NCI-H524 treated with DMSO at 0.1 percent for 48 hours (cell line): ENCODE measurements around the gene TBX10.
"Not testable (repeated sequence)": the region's sequence is repeated elsewhere in the genome, so short reads cannot be mapped to it uniquely, and the experiment has no call there.

Experiments used
- DNase-seq: peaks from one replicate; lab custom pipeline; 2025; lab: John Stamatoyannopoulos, UW

TBX10 gene

DNA sequence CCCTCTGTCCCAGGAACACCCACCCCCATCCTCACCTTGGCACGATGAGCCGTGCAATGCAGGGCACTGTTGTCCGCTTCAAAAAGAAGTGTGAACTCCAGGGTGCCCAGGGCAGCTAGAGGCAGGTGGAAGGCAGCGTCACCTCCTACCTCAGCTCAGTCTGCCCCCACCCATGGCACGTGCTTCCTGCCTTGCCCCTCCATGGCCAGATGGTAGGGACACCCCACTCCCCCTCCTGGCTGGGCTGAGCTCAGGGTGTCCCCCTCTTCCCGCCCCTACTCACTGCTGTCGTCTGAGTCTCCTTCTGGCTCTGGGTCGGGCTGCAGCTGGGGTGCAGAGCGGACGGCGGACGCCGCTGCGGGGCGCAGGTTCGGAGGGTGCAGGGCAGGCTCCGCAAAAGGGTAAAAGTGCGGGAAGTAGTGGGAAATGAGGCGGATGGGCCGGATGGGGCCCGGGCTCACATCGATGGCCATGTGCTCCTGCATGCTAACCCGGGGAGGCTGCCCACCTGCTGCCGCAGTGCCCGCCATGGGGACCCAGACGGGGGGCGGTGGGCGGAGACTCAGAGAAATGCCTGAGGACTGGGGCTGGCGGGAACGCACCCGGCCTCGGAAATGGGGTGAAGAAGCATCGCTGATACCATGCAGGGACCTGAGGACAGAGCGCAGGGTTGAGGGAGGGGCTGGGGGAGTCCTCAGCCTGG lies 23.7 kb downstream of the TBX10 start:
- DNase-seq: no peak

DNA sequence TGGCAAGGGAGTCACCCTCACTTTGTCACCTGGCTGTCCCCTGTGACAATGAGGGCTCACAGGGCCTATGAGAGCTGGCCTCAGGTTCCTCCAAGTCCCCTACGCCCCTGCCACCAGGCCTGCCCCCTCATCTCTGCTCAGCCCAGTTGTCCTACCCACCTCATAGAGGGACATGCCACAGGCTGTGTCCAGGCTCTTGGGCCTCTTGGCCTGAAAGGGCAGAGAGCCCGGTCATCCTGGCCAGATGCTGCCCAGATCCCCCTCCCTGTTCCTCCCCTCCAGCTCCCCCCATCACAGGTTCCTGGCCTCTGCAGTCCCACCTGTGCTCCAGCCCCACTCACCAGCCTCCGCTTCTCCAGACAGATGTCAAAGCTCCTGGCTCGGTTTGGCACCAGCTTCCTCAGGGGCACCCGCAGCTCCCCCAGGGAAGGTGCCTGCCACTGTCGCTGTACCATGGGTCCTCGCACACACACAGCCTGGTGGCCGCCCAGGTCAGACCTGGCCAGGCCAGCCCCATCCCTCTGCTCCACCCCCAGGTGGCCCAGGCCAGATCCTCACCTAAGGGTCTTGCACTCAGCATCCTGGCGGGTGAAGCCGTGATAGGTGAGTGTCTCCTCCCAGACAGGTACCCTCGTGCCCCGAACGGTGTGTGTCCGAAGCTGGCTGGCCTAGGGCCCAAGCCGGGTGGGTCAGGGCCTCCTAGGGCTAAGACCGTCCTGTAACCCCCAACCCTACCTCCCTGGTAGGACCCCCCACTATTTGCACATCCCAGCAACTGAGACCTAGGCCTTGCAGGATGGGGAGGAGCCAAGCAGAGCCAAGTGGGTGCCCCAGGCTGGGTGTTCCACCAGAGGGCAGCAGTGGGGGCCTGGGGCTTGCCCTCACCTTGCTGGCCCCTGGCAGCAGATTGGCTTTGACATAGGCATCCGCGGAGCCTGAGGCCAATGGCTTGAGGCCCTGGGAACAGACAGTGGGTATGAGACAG lies 24.5 kb downstream of the TBX10 start:
- no peak for DNase-seq

GRCh38 chr11:67613960-67614715 lies 25.4 kb downstream of the TBX10 start:
- DNase-seq: no peak

DNA sequence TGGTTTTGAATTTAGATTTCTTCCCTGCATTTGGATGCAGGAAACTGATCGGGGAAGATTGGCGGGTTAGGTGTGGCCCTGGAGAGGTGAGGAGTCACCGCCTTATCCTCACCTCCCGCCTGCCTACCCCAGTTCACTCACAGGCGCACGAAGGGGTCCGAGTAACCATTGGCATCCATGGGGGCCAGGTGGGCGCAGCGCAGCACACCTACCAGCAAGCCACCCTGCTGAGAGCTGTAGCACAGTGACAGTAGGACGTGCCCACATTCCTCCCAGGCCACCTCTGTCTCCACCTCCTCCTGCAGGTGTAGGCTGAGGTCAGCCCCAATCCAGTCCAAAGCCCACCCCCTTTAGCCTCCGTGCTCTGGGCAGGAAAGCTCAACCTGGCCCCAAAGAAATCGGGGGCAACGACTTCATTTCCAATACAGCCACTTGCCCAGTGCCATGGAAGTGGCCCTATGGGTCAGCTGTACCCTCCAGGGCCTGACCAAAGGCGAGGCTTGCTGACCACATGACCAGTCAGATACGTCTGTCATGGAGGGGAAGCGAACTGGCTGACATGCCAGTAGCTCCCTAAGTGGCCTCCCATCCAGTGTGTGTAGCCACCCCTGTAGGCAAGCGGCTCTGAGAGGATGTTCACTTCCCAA lies 26.1 kb downstream of the TBX10 start:
- DNase-seq: no peak

GRCh38 chr11:67612751-67613150 lies 26.8 kb downstream of the TBX10 start:
- DNase-seq: no peak

DNA sequence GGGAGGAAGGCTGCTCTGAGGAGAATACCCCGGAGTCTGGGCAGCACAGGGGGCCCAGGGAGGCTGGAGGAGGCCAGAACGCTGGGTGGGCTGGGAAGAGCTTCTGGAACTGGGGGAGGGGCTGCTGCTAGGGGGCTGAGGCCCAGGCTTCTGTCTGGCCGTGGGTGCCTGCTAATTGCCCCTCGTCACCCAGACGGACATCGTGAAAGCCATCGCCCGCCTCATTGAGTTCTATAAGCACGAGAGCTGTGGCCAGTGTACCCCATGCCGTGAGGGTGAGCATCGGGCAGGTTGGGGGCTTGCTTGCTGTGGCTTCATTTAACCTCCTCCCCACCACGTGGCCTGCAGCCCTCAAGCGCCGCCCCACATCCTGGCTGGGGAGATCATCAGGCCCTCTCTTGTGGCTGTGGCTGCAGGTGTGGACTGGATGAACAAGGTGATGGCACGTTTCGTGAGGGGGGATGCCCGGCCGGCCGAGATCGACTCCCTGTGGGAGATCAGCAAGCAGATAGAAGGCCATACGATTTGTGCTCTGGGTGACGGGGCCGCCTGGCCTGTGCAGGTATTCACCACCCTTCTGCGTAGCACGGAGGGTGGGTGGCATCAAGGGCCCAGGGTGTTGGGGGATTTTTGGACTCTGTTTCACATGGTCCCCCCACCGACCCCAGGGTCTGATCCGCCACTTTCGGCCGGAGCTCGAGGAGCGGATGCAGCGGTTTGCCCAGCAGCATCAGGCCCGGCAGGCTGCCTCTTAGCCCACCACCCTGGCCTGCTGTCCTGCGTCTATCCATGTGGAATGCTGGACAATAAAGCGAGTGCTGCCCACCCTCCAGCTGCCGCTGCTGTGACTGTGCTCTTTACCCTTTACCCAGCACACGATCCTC lies 27.6 kb downstream of the TBX10 start:
- no peak for DNase-seq

DNA sequence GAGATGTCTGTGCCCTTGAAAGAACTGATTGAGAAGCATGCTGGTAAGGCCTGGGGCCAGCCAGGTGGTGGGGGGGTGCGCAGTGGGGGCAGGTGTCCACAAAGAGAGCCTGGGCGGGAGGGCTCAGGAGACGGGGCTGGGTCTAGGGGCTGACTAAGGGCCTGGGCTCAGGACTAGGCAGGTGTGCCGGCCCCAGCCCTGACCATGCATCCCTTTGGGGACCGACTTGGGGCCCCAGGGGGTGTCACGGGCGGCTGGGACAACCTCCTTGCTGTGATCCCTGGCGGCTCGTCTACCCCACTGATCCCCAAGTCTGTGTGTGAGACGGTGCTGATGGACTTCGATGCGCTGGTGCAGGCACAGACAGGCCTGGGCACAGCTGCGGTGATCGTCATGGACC lies 28.4 kb downstream of the TBX10 start:
- no peak for DNase-seq

DNA sequence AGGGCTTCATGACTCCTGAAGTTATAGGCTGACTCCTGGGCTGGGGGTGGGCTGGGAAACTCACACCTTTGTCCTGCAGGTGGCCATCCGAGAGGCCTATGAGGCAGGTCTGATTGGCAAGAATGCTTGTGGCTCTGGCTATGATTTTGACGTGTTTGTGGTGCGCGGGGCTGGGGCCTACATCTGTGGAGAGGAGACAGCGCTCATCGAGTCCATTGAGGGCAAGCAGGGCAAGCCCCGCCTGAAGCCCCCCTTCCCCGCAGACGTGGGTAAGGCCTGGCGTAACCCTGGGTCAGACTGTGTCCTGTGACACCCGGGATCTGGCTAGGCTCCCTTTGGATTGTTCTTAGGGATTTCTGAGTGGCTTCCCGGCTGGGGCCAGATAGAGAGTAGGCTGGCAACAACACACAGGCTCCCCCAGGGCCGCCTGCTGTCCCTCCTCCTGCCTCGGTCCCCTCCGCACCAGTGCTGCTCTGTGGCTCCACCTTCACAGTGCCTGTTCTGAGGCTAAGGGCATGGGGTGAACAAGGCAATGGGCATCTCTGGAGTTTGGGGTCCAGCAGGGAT lies 29.2 kb downstream of the TBX10 start:
- DNase-seq: no peak

DNA sequence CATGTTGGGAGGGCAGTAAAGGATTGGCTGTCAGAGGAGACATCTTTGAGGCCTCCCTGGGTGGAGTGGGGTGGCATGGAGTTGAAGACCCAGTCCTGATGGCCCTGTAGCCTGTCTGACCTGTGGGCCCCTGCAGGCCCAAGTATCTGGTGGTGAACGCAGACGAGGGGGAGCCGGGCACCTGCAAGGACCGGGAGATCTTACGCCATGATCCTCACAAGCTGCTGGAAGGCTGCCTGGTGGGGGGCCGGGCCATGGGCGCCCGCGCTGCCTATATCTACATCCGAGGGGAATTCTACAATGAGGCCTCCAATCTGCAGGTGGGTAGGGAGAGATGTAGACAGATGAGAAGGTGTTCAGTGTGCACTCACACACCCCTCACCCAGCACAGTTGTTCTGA lies 30.2 kb downstream of the TBX10 start:
- DNase-seq: no peak

- DNase-seq: no peak
These were observed 31.1 kb downstream of the TBX10 start for GRCh38 chr11:67608486-67608885.

GRCh38 chr11:67607507-67607906 lies 32.1 kb downstream of the TBX10 start:
- no peak for DNase-seq

DNA sequence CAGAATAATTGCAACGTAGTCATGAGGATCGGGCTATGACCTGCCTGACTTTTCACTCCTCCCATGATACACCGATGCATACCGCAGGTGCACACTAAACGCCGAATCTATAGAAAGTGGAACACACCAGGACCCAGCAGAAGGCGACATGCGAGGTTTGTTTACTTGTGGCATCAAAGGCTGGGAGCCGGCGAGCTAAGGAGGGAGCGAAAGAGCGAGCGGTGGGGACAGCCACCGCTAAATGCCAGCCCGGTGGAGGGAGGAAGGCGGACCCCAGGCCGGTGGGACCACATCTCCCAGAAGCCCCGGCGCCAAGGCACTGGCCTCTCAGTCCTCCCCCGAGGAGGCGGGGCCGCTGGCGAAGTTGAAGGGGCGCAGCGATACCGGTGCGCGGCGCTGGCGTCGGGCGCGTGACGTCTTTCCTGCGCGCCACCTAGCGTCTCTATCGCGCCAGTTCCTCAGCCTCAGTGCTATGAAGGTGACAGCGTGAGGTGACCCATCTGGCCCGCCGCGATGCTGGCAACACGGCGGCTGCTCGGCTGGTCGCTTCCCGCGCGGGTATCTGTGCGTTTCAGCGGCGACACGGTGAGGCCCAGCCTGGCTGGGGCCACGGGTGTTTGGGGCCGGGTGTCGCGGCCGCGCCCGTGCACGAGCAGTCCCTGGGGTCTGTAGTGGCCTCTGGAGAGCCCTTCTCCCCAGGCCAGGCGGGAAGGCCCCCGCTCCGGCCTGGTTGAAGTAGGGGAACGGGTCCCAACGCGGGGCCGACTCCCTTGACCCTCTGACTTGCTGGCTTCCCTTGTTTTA lies 32.9 kb downstream of the TBX10 start, which contains the start of gene NDUFV1:
TSS of gene NDUFV1 (plus strand) at position 445 of the 804 bp plus-strand sequence. CDS start at position 514, 69 bp downstream.
- DNase-seq: peak; percentile 53

DNA sequence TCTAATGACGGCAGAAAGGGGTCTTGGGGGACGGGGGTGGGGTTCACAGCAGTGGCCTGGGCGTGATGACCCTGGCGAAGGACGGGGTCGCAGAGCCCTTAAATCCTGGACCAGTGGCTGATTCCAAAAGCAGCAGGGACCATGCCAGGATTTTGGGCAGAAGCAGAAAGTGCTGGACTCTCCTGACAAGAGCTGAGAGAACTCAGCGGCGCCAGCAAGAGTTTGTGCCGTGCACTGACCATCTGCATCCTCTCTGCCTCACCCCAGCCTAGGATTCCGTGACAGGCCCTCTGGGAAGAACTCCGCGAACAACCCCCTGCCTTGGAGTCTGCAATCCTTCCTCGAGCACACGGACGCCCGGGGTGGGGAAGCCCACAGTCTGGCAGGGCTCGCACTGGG lies 33.5 kb downstream of the TBX10 start:
- DNase-seq: no peak

GRCh38 chr11:67605231-67606011 lies 34.1 kb downstream of the TBX10 start:
- peak; percentile 46 for DNase-seq

GRCh38 chr11:67604815-67605214 lies 34.7 kb downstream of the TBX10 start:
- DNase-seq: peak; percentile 46

DNA sequence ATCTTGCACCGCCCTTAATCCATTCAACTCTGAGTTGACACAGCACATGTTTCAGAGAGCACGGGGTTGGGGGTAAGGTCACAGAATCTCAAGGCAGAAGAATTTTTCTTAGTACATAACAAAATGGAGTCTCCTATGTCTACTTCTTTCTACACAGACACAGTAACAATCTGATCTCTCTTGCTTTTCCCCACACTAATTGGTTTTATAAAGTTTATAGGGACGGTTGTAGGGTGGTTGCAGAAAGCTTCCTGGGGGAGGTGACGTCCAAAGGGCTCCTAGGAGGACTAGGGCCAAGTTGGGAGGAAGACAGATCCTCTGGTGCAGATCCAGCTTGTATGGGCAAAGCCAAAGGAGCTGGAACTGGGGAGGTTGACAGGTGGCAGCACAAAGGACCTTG lies 35.4 kb downstream of the TBX10 start:
- DNase-seq: not testable (repeated sequence)

- no peak for DNase-seq
These were observed 38.5 kb downstream of the TBX10 start for GRCh38 chr11:67601098-67601497.

GRCh38 chr11:67600324-67601029 lies 39.1 kb downstream of the TBX10 start:
- DNase-seq: no peak
